Uterus (tissue), 2 donors: Measurements from ENCODE around the gene ST6GALNAC2.

ENCODE experiments used
- CTCF ChIP-seq, 4 experiments: fragments of 200-600 bp in 2 of 4; fragments of 450-650 bp in 2 of 4; sonication (generic) in 2 of 4; IDR thresholded peaks; one replicate each; pipeline ENCODE4 v1.5.1; 2016 to 2019; ENCODE audit warnings: antibody characterized with exemption in 4 of 4, mild to moderate bottlenecking in 2 of 4, moderate library complexity in 1 of 4
- POLR2A ChIP-seq, 2 donors: fragments of 450-650 bp; IDR thresholded peaks; one replicate each; pipeline ENCODE4 v1.6.1; 2016; ENCODE audit warnings: antibody characterized with exemption in 2 of 2, mild to moderate bottlenecking in 1 of 2, moderate library complexity in 1 of 2

DNA sequence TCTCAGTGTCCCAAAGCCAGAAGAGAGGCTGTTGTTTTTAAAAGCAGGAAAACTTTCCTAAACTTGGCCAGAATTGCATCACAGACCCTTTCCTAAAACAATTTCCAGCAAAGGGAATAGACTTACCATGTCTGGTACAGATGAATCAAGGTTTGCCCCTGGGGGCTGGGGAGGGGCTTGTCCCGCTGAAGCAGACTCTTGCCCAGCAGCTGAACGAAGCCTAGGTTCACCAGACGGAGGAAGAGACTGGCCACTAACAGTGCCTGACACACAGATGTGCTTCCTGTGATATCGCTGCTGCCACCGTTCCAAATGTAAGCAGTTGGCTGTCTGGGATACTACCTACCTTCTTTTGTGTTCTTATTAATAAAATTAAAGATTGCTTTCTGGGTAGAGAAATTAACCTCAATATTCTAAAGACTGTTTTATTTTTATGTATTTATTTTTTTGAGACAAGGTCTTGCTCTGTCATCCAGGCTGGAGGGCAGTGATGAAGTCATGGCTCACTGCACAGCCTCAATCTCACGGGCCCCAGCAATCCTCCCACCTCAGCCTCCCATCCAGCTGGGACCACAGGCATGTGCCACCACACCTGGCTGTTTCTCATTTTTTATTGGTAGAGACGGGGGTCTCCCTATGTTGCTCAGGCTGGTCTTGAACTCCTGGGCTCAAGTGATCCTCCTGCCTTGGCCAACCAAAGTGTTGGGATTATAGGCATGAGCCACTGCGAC, 32.3 kb downstream of the ST6GALNAC2 start:
- no peak for TF ChIP-seq CTCF (IDR thresholded peaks at IDR 0.05)
- TF ChIP-seq POLR2A (IDR thresholded peaks at IDR 0.05), result no peak
